ENCODE results near the gene TRIM62. TPM values are rescaled to one million over a fixed set of nuclear protein-coding genes. Genes with fewer than 3 reads are reported as not detected.
A peak's percentile ranks its signal among the peaks of the same experiment; 100 is the strongest.
"Not testable (repeated sequence)": the region's sequence is repeated elsewhere in the genome, so short reads cannot be mapped to it uniquely, and the experiment has no call there.

The TRIM62 gene
- total RNA-seq, 4 donors from 2014 or later: 3.5 to 22.8 (median 17.9) TPM

DNA sequence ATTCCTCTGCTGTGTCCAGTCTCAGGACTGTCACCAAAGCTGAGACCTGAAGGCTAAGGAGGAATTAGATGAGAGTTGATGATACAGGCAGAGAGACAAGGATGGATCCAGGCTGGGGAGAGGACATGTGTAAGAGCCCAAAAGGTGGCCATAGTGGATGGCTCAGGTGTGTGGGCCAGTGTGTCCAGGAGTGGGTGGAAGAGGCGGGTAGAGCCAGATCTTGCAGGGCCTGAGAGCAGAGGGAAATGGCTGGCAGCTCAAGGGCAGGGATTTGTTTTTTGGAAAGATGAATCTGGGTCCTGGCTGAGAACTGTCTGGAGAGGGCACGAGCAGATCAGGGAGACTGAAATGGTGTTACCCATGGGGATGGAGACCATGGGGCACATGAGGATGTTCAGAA lies 62.8 kb downstream of the TRIM62 start:
- DNase-seq: no peak
- Histone ChIP-seq H3K27me3 (no peaks in the 10 kb centered on the region), H3K9me3 (no peaks in the 10 kb centered on the region), H3K27ac (no peak overlapping the region), H3K4me1 (no peaks in the 10 kb centered on the region), H3K36me3 (no peaks in the 10 kb centered on the region), H3K4me3 (no peak overlapping the region)
- no peak for TF ChIP-seq POLR2A (IDR thresholded peaks at IDR 0.05)

DNA sequence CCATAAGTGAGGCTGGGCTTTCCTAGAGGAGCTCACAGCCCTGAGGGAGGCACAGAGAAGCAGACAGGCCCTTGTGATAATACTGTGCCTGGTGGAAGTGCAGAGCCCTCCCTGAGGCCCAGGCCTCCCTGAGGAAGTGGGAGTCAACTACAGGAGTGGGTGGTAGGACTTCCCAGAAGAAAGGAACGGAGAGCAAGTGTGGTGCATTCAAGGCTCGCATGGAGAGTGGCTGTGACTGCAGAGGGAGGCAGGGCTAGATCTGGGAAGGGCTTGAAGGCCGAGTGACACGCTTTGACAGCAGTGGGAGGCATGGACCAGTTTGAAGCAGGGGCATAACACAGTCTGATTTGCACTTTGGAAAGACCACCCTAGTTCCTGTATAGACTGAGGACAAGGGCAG lies 63.6 kb downstream of the TRIM62 start:
- H3K27me3 ChIP-seq: no peaks in the 10 kb centered on the region
- H3K4me1 ChIP-seq: no peaks in the 10 kb centered on the region
- H3K4me3 ChIP-seq: no peak overlapping the region
- no peaks in the 10 kb centered on the region for H3K9me3 ChIP-seq
- H3K36me3 ChIP-seq: no peaks in the 10 kb centered on the region
- TF ChIP-seq POLR2A (IDR thresholded peaks at IDR 0.05): no peak
- TF ChIP-seq, protein P1, sequence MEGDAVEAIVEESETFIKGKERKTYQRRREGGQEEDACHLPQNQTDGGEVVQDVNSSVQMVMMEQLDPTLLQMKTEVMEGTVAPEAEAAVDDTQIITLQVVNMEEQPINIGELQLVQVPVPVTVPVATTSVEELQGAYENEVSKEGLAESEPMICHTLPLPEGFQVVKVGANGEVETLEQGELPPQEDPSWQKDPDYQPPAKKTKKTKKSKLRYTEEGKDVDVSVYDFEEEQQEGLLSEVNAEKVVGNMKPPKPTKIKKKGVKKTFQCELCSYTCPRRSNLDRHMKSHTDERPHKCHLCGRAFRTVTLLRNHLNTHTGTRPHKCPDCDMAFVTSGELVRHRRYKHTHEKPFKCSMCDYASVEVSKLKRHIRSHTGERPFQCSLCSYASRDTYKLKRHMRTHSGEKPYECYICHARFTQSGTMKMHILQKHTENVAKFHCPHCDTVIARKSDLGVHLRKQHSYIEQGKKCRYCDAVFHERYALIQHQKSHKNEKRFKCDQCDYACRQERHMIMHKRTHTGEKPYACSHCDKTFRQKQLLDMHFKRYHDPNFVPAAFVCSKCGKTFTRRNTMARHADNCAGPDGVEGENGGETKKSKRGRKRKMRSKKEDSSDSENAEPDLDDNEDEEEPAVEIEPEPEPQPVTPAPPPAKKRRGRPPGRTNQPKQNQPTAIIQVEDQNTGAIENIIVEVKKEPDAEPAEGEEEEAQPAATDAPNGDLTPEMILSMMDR (IDR thresholded peaks at IDR 0.05): no peak
- no peak for DNase-seq
- no peak overlapping the region for H3K27ac ChIP-seq

DNA sequence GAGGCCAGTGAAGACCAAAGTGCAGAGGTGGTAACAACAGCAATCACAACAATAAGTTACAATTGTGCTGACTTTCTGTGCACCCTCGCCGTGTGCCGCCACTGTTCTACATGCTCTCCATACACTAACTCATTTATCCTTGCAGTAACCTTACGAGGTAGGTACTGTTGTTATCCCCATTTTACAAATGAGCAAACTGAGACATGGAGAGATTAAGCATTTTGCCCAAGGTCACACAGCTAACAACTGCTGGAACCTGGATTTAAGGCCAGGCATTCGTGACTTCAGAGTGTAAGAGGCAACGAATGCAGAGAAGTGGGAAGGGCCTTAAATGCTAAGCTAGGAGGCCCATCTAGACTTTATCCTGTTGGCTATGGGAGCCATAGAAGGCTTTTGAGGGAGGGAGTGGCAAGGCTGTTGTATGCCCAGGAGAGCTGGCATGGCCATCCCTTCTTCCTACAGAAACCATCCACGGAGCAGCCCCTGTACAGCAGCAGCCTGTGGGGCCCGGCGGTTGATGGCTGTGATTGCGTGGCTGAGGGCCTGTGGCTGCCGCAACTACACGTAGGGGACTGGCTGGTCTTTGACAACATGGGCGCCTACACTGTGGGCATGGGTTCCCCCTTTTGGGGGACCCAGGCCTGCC lies 64.3 kb downstream of the TRIM62 start:
- Histone ChIP-seq H3K9me3 (no peaks in the 10 kb centered on the region), H3K4me3 (no peak overlapping the region), H3K36me3 (no peaks in the 10 kb centered on the region), H3K4me1 (no peaks in the 10 kb centered on the region), H3K27ac (no peak overlapping the region), H3K27me3 (no peaks in the 10 kb centered on the region)
- TF ChIP-seq, protein P1 (IDR thresholded peaks at IDR 0.05): no peak
- TF ChIP-seq POLR2A (IDR thresholded peaks at IDR 0.05): no peak
- no peak for DNase-seq

DNA sequence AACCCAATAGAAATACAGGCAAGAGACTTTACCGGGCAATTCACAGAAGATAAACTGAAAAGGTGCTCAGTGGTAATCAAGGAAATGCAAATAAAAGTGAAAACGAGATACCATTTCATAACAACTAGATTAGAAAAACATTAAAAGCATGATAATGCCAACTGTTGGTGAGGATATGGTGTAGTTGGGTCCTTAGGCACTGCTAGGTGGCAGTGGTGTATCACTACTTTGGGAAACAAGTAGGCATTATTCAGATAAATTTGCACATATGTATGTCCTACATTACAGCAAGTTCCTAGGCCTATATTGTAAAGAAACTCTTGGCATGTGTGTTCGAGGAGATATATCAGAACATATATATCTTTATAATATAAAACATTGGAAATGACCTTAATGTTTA lies 69.9 kb downstream of the TRIM62 start:
- H3K9me3 ChIP-seq: no peaks in the 10 kb centered on the region
- no peaks in the 10 kb centered on the region for H3K27me3 ChIP-seq
- TF ChIP-seq, protein P1 (IDR thresholded peaks at IDR 0.05): peak in 4 of 6 experiments; percentile 9 to 32 (median 22)
- TF ChIP-seq POLR2A (IDR thresholded peaks at IDR 0.05): no peak
- DNase-seq: no peak
- no peak overlapping the region for H3K27ac ChIP-seq
- H3K36me3 ChIP-seq: no peaks in the 10 kb centered on the region
- no peaks in the 10 kb centered on the region for H3K4me1 ChIP-seq
- no peak overlapping the region for H3K4me3 ChIP-seq

DNA sequence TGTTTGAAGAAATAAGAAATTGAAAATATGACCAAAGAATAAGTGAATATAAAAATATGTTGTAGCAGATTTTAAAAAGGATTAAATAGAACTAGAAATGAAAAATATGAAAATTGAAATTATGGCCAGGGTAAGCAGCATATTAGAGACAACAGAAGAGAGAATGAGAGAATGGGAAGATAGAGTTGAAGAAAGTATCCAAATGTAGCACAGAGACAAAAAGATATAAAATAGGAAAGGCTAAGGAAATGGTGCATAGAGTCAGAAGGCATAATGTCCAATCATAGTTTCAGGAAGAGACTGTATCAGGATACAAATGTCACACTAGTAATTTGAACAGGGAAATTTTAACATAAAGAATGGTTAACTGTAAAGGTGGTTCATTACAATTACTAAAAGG lies 71.4 kb downstream of the TRIM62 start:
- H3K36me3 ChIP-seq: no peaks in the 10 kb centered on the region
- DNase-seq: no peak
- H3K27ac ChIP-seq: no peak overlapping the region
- TF ChIP-seq POLR2A (IDR thresholded peaks at IDR 0.05): no peak
- TF ChIP-seq, protein P1 (IDR thresholded peaks at IDR 0.05): no peak
- H3K4me1 ChIP-seq: no peaks in the 10 kb centered on the region
- no peaks in the 10 kb centered on the region for H3K27me3 ChIP-seq
- no peaks in the 10 kb centered on the region for H3K9me3 ChIP-seq
- H3K4me3 ChIP-seq: no peak overlapping the region

DNA sequence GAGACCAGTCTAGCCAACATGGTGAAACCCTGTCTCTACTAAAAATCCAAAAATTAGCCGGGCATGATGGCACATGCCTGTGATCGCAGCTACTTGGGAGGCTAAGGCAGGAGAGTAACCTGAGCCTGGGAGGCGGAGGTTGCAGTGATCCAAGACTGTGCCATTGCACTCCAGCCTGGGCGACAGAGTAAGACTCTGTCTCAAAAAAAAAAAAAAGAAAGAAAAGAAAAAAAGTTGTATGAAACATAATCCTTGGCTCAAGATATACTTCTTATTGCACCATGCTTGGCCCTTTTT lies 81.8 kb downstream of the TRIM62 start:
- not testable (repeated sequence) for H3K9me3 ChIP-seq, H3K27me3 ChIP-seq, H3K4me3 ChIP-seq, H3K4me1 ChIP-seq, DNase-seq, H3K36me3 ChIP-seq
- peak overlapping the region; percentile 28 to 79 (median 70) for H3K27ac ChIP-seq

Data from Peyer's patch (tissue), 4 donors.